NOMO-1 treated with dmso at 0.1 percent for 144 hours (cell line): ENCODE data around the gene RAB44.
"Not testable (repeated sequence)": the region's sequence is repeated elsewhere in the genome, so short reads cannot be mapped to it uniquely, and the experiment has no call there.

ENCODE experiments used
- DNase-seq: peaks from one replicate; lab custom pipeline; 2025; ENCODE audit not compliant: unreplicated experiment; lab: John Stamatoyannopoulos, UW

Gene RAB44

DNA sequence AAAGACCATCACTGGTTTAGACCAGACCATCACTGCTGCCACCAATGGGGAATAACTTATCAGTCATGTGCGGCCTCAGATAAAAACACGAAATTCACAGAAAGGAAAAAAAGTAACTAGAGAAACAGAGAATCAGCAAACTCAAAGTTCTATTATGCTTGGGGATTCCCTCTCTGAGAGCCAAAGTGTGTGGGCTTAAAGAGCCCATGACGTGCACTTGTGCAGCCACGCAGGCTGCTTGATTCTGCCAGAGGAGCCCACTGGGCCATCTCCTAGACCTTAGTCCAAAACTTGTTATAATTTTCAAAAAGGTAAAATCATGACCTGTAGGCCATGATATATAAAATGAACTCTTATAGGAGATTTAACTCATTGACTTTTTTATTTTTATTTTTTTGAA is 15.2 kb downstream of the RAB44 start:
- no peak for DNase-seq

DNA sequence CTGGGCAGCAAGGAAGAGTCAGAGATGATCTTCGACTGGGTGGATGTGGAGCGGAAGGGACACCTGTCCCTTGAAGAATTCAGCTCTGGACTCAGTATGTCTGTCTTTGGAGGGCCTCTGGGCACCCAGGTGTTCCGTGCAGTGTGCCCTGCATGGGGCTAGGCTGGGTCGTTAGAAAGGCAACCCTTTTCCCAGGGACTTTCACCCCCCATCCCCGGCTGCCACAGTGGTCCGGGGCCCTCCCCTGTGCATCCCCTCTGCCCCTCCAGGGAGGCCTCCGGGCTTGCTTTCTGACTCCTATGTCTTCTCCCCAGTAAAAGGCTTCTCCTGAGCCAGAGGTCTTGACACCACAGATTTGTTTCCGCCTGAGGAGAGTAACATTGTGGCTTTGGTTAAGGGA is 16.2 kb downstream of the RAB44 start:
- DNase-seq: no peak

DNA sequence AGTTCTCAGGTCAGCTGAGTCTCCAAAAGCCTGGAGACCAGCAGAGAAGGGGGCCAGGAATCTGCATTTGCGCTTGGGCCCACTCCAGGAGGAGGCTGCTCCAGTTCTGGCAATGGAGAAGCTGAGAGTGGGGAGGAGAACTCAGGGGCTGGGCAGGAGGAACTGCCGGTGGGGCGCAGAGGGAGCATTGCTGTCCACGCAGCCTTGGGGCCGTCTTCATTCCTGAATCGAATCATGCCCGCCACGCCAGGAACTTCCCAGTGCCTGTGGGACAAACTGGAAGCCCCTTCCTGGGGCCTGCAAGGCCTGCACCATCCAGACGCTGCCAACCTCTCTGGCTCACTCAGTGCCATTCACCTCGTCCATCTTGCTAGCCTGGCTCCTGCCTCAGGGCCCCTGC is 16.9 kb downstream of the RAB44 start:
- DNase-seq: no peak

DNA sequence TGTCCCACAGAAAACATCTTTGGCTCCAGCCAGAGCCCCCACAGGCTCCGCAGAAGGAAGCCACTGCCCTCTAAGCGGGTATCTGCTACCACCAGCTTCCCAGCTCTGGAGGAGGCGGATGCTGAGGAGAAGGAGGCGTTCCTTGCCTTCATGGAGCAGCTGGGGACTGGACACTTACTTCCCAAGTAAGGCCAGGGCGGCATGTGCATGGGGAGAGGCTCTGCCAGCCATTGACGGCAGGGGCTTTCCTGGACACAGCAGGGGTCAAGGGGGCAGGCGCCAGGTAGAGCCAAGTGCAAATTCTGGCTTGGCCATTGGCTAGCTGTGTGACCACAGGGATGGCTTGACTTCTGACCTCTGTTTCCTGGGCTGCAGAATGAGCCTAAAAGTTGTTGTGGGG is 17.8 kb downstream of the RAB44 start:
- DNase-seq: no peak

DNA sequence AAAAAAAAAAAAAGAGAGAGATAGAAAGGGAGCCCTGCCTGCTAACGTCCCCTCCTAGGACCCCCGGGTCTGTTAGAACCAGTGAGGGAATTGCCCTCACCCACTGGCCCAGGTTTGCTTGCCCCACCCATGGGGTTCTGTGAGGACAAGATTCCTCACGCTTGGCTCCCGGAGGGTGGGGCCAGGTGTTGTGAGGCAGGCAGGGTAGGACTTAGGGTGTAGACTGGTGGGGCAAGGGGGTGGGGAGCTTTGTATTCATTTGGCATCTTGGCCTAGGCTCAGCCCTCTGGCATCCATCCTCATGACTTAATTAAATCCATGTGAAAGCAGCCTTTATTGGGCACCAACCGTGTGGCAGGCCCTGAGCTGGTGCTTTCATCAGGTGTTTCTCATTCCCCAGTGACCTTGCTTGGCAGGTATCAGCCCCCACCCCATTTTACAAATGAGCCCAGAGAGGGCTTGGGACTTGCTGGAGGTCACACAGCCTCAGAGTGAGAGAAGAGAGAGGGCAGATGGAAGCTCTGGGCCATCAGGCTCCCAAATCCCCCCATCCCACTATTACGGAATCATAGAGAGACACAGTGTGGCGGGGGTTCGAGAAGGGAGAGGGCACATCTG is 19.0 kb downstream of the RAB44 start:
- no peak for DNase-seq

DNA sequence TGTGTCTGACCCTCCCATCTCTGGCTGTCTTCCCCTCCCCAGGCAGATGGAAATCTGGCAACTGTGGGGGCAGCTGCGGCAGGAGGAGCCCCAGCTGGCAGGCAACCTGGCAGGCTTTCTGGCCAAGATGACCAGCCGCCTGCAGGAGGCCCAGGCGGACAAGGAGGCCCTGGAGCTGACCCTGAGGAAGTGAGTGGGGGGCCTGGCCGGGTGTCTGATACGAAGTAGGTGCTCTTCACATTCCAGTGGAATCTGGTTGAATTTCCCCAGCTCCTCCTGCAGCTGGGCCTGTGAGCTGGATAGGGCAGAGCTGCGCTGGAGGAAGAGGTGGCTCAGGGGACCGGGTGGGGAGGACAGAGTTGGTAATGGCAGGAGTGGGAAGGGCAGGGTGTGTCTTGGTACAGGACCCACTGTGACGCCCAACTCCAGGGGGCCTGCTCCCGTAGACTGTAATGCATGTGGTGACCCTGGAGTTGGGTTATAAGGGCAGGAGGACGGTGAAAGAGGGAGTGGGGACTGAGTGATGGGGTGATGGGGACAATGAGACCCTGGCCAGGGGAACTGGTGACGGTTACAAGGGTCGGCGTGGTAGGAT is 19.7 kb downstream of the RAB44 start:
- DNase-seq: no peak

DNA sequence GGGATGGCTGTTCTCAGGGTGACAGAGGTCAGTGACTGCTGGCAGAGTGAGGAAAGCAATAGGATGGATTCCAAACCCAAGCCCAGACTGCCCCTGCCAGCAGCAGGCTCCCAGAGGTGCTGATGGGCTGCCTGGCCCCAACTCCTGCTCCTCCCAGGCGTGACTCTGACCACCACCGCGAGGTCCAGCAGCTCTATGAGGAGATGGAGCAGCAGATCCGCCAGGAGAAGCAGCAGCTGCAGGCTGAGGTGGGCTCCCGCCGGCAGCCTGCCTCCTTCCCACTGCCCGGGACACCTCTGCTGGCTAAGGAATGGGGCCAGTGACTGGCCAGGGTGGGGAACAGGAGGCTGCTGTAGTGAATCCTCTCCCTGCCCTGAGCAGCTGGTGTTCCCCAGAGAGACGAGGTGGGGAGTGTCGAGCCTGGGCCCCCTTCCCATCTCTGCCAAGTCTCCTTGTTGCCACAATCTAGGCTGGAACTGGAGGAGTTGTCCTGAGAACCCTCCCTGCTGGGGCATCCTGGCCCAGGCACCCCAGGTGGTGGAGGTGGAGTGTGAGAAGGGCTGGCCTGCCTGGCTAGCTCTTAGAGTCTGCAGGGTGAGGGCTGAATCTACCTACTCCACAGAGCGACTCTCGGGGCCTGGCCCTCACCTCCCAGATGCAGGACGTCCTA is 20.4 kb downstream of the RAB44 start:
- no peak for DNase-seq

DNA sequence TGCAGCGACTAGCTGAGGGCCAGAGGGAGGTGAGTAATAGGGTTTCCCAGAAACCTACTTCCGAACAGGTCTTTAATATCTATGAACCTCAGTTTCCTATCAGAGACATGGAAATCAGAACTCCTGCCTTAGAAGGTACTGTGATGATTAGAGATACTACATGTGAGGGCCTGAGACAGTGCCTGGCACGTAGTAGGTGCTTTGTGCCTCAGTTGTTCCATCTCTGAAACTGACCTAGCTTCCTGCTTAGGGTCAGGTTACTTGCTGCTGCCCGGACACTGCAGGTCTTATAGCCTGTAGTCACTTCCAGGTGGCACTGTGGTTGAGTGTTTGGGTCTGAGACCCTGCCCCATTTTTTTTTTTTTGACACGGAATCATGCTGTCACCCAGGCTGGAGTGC is 20.9 kb downstream of the RAB44 start:
- no peak for DNase-seq

DNA sequence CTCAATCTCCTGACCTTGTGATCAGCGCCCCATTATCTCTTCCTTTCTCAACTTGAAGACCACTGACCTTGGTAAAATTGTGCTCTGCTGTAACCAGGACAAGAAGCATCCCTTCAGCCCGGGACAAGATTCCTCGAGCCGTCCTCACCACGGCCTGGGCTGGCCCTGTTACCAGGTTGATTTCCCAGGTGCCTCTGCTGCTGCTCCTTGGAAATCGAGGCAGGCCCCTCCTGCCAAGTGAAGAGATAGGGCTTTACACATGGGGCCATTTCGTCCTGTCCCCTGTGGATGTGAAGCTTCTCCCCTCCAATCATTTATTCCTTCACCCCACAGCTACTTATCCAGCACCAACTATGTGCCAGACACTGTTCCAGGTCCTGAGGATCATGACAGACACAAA is 21.5 kb downstream of the RAB44 start:
- no peak for DNase-seq

DNA sequence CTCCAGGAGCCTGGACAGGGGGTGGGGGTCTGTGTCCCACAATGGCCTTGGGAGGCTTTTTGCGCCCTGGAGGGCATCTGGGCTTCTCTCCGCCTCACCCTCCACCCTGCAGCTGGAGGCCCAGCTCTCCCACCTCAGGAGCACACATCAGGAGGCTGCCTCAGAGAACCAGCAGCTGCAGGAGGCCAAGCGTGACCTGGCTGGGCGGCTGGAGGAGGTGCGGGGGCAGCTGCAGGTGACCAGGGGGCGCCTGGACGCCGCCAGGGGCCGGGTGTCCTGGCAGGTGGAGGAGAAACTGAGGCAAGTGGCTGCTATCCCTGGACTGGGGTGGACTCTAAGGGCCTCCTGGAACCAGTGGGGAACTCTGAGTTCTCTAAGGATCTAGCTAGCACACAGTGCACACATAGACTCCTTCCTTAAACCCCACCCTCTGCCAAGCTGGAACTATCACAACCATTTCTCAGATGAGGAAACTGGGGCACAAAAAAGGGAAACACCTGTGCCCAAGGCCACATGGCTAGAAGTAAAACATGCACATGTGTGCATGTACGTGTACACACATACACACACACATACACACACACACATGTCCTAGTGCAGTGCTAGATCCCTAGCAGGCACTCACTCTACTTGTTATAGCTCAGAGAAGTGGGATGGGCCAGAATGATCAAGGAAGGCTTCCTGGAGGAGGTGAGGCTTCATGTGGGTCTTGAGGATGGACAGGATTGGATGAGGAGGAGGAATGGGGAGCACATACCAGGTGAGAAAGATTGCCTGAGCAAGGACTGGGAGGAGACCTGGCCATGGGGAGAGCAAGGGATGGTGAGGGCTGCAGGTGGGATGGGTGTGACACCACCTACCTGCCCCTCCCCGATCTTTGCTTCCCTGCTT is 22.9 kb downstream of the RAB44 start:
- DNase-seq: no peak

DNA sequence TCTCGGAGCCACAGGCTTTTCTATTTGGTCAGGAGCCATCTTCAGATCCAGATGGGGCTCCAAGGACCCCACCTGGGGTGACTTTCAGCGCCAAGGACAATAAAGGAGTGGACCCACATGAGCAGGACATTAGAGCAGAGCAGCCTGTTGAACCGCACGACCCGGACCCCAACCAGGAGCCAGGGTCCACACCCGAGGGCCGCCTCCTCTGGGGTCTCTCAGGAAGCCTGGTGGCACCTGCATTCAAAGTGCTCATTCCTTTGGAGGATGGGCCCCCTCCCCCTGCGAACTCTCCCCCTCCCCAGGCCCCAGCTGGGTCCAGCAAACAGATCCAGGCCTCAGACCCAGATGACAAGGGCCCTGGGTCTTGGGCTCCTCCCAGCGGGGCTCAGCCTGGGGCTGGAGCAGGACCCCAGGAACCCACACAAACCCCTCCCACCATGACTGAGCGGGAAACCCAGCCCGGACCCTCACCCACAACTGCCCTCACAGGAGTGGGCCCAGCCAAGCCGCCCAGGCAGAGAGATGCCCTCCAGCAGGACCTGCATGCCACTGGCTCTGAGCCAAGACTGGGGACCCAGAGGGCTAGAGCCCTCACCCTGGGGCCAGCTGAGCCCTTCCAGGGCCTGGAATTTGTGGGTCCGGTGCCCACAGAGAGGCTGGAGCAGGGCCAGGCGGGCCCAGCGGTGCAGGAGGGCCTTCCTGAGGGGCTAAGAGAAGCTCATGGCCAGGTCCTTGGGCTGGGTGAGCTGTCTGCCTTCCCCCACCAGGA is 23.9 kb downstream of the RAB44 start:
- no peak for DNase-seq

DNA sequence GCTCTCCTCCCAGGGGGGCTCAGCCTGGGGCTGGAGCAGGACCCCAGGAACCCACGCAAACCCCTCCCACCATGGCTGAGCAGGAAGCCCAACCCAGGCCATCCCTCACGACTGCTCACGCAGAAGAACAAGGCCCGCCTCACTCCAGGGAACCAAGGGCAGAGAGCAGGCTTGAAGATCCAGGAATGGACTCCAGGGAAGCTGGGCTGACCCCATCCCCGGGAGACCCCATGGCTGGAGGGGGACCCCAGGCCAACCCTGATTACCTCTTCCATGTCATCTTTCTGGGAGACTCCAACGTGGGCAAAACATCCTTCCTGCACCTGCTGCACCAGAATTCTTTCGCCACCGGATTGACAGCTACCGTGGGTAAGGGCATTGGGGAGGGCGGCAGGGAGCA is 24.7 kb downstream of the RAB44 start:
- DNase-seq: no peak

DNA sequence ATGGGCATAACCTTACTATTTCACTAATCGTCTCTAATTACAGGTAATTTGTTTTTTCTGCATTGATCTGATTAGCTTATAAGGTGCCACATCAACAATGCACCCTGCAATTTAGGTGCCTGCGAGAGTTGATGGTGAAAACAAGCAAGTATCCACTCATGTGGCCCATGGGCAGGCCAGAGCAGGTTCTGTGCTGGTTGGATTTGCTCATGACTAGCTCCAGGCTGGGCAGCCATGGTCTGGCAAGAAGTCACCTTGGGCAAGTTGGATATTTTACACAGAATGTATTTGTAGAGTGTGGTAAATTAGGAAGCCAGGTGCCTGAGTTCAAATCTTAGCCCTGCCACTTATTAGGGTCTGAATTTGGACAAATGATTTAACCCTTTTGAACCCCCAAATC is 25.3 kb downstream of the RAB44 start:
- DNase-seq: no peak

DNA sequence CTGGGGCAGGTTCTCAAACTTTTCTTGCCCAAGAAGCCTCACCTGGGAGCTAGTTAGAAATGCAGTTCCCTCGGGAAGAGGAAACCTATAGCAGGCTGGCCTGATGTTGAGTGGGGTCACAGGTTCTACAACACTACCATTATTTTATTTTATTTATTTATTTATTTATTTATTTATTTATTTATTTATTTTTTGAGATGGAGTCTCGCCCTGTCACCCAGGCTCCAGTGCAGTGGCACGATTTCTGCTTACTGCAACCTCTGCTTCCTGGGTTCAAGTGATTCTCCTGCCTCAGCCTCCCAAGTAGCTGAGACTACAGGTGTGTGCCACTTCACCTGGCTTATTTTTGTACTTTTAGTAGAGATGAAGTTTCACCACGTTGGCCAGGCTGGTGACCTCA is 26.4 kb downstream of the RAB44 start:
- DNase-seq: not testable (repeated sequence)

DNA sequence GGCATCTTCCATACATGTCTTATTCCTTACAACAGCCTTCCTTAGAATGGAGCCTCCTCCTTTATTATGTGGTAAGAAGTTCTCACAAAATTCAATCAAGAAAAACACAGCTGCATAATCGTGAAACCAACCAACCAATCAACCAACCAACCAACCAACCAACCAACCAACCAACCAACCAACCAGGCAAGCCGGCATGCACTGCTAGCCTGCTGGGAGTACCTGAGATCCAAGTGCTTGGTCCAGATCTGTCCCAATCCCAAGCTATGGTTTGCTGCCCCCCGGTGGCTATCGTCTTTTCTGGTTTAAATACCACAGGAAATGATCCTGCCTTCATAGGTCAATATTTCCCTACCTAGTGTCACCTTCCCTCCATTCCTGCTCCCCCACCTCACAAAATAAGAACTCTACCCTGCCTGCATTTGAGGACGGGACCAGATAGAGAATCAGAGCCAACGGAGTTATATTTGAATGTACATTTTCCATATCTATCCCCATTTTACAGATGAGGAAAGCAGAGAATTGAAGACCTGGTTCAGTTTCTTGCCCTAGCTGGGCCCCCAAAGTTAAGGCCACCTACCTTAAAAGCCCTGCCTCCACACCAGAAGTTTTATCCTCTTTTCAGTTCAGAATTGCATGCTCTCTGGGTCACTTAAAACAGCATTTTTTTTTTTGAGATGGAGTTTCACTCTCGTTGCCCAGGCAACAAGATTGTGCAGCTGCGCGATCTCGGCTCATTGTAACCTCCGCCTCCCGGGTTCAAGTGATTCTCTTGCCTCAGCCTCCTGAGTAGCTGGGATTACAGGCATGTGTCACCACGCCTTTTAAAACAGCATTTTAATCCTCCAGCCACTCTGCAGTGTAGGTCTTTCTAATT is 27.1 kb downstream of the RAB44 start:
- no peak for DNase-seq

DNA sequence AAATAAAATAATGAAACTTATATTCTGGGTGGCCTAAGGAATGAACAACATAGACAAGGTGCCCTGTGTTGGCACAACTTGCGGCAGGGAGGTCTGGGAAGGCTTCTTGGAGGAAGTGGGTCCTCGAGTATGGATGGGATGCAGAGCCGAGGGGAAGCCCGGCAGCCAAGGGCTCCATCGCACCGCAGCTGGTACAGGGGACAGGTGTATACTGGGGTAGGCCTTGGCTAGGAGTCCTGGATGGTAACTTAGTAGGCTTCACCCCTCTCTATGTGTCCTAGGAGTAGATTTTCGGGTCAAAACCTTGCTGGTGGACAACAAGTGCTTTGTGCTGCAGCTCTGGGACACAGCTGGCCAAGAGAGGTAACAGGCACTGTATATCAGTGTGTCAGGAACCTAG is 28.0 kb downstream of the RAB44 start:
- DNase-seq: no peak

DNA sequence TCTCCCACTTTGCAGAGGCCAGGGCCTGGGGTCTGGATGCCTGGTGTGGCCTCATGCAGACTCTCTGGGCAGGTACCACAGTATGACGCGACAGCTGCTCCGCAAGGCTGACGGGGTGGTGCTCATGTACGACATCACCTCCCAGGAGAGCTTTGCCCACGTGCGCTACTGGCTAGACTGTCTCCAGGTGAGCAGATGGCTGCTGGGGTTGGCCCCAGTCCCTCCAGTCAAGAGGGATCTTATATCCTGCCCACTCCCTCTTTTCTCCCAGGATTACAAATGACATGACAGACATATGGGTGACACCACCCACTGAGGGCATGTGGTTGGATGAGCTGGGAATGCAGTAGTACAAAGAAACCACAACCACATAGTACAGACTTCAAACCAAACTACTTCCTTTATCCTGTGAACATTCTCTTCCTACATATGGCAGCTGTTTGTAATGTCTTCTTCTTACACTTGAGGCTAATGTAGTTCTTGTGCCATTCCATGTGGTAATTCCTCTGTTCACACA is 29.9 kb downstream of the RAB44 start:
- peak; percentile 5 for DNase-seq

DNA sequence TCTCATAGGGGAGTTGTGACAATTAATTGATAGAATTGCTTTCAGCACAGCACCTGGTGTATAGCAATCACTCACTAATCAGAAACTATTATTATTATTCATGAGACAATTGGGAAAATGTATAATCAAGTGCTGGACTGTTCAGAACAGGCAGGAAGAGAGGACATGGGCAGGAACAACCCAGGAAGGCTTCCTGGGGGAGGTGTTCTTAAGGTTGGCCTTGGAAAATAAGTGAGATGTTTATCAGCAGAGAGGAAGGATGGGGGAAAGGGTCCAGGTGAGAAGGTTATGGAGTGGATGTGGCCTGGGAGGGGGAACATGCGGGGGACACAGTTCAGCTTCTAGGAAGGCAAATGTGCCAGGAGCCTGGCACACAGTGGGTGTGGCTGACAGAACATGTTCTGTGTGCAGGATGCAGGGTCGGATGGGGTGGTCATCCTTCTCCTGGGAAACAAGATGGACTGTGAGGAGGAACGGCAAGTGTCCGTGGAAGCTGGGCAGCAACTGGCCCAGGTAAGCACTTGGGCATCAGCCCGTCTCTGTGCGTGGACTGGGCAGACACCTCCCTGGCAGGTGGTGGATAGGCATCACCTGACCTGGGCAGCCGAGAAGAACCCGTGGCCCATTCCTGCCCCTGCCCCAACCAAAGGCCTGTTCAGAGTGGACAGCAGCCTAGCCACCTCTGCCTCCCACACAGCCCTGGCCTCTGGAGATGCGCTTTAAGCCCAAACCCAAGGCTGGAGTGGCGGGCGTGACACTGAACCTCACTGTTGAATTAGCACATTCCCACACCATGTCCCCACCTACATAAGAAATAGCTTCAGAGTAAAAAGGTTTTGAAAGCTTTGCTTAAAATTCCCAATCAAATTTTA is 30.9 kb downstream of the RAB44 start:
- DNase-seq: no peak

DNA sequence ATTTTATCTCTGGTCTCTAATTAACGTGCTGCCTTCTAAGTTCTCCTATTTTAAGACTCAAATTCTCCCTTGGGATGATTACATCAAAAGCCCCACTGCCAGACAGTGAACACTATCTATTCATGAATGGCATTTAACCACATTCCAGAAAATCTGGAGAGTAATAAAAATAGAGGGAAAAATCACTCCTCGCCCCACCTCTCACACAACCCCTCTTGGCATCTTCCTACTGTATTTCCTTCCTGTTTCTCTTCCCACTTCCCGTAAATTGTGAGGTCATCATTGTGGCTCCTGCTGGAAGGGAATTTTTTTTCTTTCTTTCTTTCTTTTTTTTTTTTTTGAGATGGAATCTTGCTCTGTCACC is 31.5 kb downstream of the RAB44 start:
- DNase-seq: no peak
